Measurements from ENCODE around the gene HDAC4.

HDAC4 gene

DNA sequence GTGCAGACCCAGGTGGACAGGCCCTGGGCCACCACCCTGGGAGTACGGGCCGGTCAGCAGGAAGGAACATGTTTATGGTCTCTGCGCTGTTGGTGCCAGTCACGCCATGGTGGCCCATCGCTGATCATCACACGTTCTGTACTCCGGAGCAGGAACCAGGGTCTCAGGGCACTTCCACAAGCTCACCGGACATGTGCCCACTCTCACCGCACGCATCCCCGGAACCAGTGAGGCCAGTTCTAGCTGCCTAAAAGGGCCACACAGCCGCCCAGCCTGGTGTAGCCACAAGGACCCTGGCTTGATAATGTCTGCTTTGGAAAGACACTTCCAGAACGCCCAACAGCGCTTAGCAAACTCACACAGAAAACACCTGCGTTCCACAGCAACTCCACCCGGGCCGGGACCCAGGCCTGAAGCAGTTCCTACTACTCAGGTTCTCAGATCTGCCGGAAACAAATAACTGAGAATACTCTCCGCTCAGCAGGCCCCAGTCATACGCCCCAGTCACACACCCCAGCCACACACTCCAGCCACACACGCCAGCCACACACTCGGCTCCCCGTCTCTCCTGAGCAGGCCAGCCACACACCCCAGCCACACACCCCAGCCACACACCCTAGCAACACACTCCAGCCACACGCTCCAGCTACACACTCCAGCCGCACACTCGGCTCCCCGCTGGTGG lies 123.3 kb downstream of the HDAC4 start:
- Histone ChIP-seq H3K27me3 (ENCODE audit: low read length) (no peaks in the 10 kb centered on the region), H3K36me3 (ENCODE audit: low read length) (no peaks in the 10 kb centered on the region), H4K20me1 (ENCODE audit: low read depth, low read length) (no peaks in the 10 kb centered on the region; the same call in 1 of the 2 replicates), H3K9ac (ENCODE audit: low read length) (no peak overlapping the region), H3K9me2 (replicated peaks; ENCODE audit: insufficient read depth, low read length) (no peaks in the 10 kb centered on the region), H3K4me3 (ENCODE audit: insufficient read depth, low read length, poor library complexity, severe bottlenecking) (no peak overlapping the region), H3K79me2 (ENCODE audit: insufficient read depth, low read length) (no peaks in the 10 kb centered on the region), H2AFZ (ENCODE audit: low read depth, low read length, severe bottlenecking) (no peak overlapping the region), H3K4me2 (ENCODE audit: low read depth, low read length, poor library complexity, severe bottlenecking) (no peak overlapping the region), H3K27ac (ENCODE audit: low read depth, low read length) (no peak overlapping the region), H3K9me3 (ENCODE audit: insufficient read depth, low read length) (no peaks in the 10 kb centered on the region), H3F3A (ENCODE audit: insufficient read depth) (no peaks in the 10 kb centered on the region)
- TF ChIP-seq EZH2phosphoT487 (conservative IDR thresholded peaks at IDR 0.05; ENCODE audit: low read length) = no peak
- TF ChIP-seq, protein P1, sequence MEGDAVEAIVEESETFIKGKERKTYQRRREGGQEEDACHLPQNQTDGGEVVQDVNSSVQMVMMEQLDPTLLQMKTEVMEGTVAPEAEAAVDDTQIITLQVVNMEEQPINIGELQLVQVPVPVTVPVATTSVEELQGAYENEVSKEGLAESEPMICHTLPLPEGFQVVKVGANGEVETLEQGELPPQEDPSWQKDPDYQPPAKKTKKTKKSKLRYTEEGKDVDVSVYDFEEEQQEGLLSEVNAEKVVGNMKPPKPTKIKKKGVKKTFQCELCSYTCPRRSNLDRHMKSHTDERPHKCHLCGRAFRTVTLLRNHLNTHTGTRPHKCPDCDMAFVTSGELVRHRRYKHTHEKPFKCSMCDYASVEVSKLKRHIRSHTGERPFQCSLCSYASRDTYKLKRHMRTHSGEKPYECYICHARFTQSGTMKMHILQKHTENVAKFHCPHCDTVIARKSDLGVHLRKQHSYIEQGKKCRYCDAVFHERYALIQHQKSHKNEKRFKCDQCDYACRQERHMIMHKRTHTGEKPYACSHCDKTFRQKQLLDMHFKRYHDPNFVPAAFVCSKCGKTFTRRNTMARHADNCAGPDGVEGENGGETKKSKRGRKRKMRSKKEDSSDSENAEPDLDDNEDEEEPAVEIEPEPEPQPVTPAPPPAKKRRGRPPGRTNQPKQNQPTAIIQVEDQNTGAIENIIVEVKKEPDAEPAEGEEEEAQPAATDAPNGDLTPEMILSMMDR (IDR thresholded peaks at IDR 0.05; ENCODE audit: insufficient read depth, low read length, poor library complexity, severe bottlenecking) = no peak

DNA sequence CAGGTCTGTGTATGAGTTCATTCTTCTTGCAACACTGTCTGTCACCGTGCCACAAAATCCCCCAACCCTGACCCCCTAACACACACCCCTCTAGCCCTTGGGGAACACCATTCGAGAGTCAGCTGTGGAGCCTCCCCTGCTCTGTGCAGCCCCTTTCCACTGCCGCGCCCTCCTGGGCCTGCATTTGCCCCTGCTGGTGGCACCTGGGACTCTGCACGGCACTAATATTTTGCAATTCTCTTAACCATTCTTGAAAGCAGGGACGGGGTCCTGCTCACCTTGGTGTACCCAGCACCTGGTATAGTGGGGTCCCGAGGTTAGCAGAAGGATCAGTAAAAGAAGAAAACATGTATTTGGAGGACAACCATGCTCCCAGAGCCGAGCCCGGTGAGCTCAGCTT lies 124.0 kb downstream of the HDAC4 start:
- H3K27ac ChIP-seq (ENCODE audit: low read depth, low read length) = no peak overlapping the region
- TF ChIP-seq, protein P1 (IDR thresholded peaks at IDR 0.05; ENCODE audit: insufficient read depth, low read length, poor library complexity, severe bottlenecking) = no peak
- no peak for TF ChIP-seq EZH2phosphoT487 (conservative IDR thresholded peaks at IDR 0.05; ENCODE audit: low read length)
- H4K20me1 ChIP-seq (ENCODE audit: low read depth, low read length) = no peaks in the 10 kb centered on the region; the same call in 1 of the 2 replicates
- no peak overlapping the region for H3K4me3 ChIP-seq (ENCODE audit: insufficient read depth, low read length, poor library complexity, severe bottlenecking)
- H3K79me2 ChIP-seq (ENCODE audit: insufficient read depth, low read length) = no peaks in the 10 kb centered on the region
- no peaks in the 10 kb centered on the region for H3K9me3 ChIP-seq (ENCODE audit: insufficient read depth, low read length)
- no peaks in the 10 kb centered on the region for H3F3A ChIP-seq (ENCODE audit: insufficient read depth)
- no peaks in the 10 kb centered on the region for H3K36me3 ChIP-seq (ENCODE audit: low read length)
- H3K27me3 ChIP-seq (ENCODE audit: low read length) = no peaks in the 10 kb centered on the region
- no peak overlapping the region for H3K4me2 ChIP-seq (ENCODE audit: low read depth, low read length, poor library complexity, severe bottlenecking)
- no peaks in the 10 kb centered on the region for H3K9me2 ChIP-seq (replicated peaks; ENCODE audit: insufficient read depth, low read length)
- no peak overlapping the region for H2AFZ ChIP-seq (ENCODE audit: low read depth, low read length, severe bottlenecking)
- no peak overlapping the region for H3K9ac ChIP-seq (ENCODE audit: low read length)

DNA sequence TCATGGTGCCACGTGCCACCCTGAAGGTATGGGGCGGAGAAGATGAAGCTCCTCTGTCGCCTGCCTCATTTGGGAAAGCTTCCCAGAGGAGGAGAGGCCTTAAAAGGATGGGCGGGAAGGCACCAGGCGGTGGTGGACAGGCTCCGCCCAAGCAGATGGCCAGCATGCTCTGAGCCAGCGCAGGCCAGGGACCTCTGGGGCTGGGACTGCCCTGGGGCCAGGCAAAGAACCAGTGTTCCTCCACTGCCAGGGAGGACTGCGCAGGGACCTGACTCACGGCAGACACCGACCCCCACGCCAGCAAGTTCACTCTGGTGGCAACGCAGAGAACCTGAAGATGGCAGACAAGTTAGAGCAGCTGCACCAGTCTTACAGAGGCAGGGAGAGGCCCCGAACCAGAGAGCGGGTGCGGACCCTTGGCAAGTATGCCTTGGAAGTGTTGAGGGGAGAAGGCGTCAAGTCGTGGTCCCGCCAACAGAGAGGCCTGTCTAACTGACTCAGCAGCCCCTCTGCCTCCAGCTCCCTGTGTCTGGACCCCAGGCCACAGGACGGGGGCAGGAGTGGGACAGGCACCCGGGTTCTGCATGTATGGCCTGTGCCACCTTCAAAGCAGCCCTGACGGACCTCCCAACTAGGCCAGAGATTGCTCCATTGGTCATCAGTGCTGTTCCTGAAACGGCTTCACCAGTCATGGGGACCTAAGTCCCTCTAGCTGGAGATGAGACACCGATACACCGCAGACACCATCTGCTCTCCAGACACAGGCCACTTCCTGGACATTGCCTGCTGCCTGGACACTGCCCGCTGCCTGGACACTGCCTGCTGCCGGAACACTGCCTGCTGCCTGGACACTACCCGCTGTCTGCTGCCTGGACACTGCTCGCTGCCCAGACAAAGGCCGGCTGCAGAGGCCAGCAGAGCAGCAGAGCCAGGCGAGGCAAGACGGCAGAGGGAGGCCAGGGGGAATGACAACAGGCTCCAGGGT lies 124.7 kb downstream of the HDAC4 start:
- Histone ChIP-seq H3K9me2 (replicated peaks; ENCODE audit: insufficient read depth, low read length) (no peaks in the 10 kb centered on the region), H3K79me2 (ENCODE audit: insufficient read depth, low read length) (no peaks in the 10 kb centered on the region), H3K9ac (ENCODE audit: low read length) (no peak overlapping the region), H3F3A (ENCODE audit: insufficient read depth) (no peaks in the 10 kb centered on the region), H3K9me3 (ENCODE audit: insufficient read depth, low read length) (no peaks in the 10 kb centered on the region), H3K4me2 (ENCODE audit: low read depth, low read length, poor library complexity, severe bottlenecking) (no peak overlapping the region), H3K4me3 (ENCODE audit: insufficient read depth, low read length, poor library complexity, severe bottlenecking) (no peak overlapping the region), H3K36me3 (ENCODE audit: low read length) (no peaks in the 10 kb centered on the region), H3K27ac (ENCODE audit: low read depth, low read length) (no peak overlapping the region), H4K20me1 (ENCODE audit: low read depth, low read length) (no peaks in the 10 kb centered on the region; the same call in 1 of the 2 replicates), H3K27me3 (ENCODE audit: low read length) (no peaks in the 10 kb centered on the region), H2AFZ (ENCODE audit: low read depth, low read length, severe bottlenecking) (no peak overlapping the region)
- no peak for TF ChIP-seq EZH2phosphoT487 (conservative IDR thresholded peaks at IDR 0.05; ENCODE audit: low read length)
- TF ChIP-seq, protein P1 (IDR thresholded peaks at IDR 0.05; ENCODE audit: insufficient read depth, low read length, poor library complexity, severe bottlenecking) = no peak
